HEK293T (cell line): ENCODE results near the gene TKFC.

Source experiments
- CTCF ChIA-PET: fragments of 350-600 bp; formaldehyde crosslinking; extraction: SDS; loops from one replicate; lab custom pipeline; 2021; ENCODE audit warnings: antibody characterized with exemption, inconsistent platforms; lab: Yijun Ruan, JAX
- POLR2A ChIA-PET: fragments of 350-600 bp; formaldehyde crosslinking; extraction: SDS; loops from one replicate; lab custom pipeline; 2020; ENCODE audit warnings: antibody characterized with exemption, inconsistent platforms; lab: Yijun Ruan, JAX
- DNase-seq: peaks from one replicate; pipeline ENCODE4 v3.0.0; 2012; ENCODE audit warnings: mixed read lengths; ENCODE audit errors: extremely low spot score
- ARNT ChIP-seq: fragments of 450-650 bp; IDR thresholded peaks from 2 replicates; pipeline ENCODE4 v1.6.1; 2017; ENCODE audit warnings: mild to moderate bottlenecking
- BHLHE40 ChIP-seq: fragments of 450-650 bp; IDR thresholded peaks from 2 replicates; pipeline ENCODE4 v1.6.1; 2016; ENCODE audit warnings: mild to moderate bottlenecking, moderate library complexity, borderline replicate concordance
- CTBP1 ChIP-seq: fragments of 450-650 bp; IDR thresholded peaks from 2 replicates; pipeline ENCODE4 v1.6.1; 2016; ENCODE audit warnings: borderline replicate concordance
- ELF4 ChIP-seq: fragments of 450-650 bp; IDR thresholded peaks from 2 replicates; pipeline ENCODE4 v1.6.1; 2017; ENCODE audit warnings: antibody characterized with exemption
- FOXA1 ChIP-seq: fragments of 450-650 bp; IDR thresholded peaks from 2 replicates; pipeline ENCODE4 v1.6.1; 2016; ENCODE audit warnings: mild to moderate bottlenecking
- FOXK2 ChIP-seq: fragments of 450-650 bp; IDR thresholded peaks from 2 replicates; pipeline ENCODE4 v1.6.1; 2016; ENCODE audit warnings: mild to moderate bottlenecking
- HDGF ChIP-seq: fragments of 450-650 bp; IDR thresholded peaks from 2 replicates; pipeline ENCODE4 v1.6.1; 2017; ENCODE audit warnings: antibody characterized with exemption, borderline replicate concordance
- L3MBTL2 ChIP-seq: fragments of 450-650 bp; conservative IDR thresholded peaks from 2 replicates; pipeline ENCODE4 v1.6.1; 2016; ENCODE audit warnings: mild to moderate bottlenecking
- LEF1 ChIP-seq: fragments of 450-650 bp; IDR thresholded peaks from 2 replicates; pipeline ENCODE4 v1.6.1; 2017; ENCODE audit warnings: mild to moderate bottlenecking, borderline replicate concordance
- NFRKB ChIP-seq: fragments of 450-650 bp; IDR thresholded peaks from 2 replicates; pipeline ENCODE4 v1.6.1; 2016; ENCODE audit warnings: mild to moderate bottlenecking, moderate library complexity
- PKNOX1 ChIP-seq: fragments of 450-650 bp; IDR thresholded peaks from 2 replicates; pipeline ENCODE4 v1.6.1; 2016
- SP1 ChIP-seq: fragments of 450-650 bp; IDR thresholded peaks from 2 replicates; pipeline ENCODE4 v1.6.1; 2017
- SUZ12 ChIP-seq: fragments of 450-650 bp; IDR thresholded peaks from 2 replicates; pipeline ENCODE4 v1.6.1; 2016; ENCODE audit warnings: mild to moderate bottlenecking
- TARDBP ChIP-seq: fragments of 450-650 bp; IDR thresholded peaks from 2 replicates; pipeline ENCODE4 v1.6.1; 2016
- ZNF384 ChIP-seq: fragments of 450-650 bp; IDR thresholded peaks from 2 replicates; pipeline ENCODE4 v1.6.1; 2016

TKFC gene

GRCh38 chr11:61345170-61345610 is 12.2 kb downstream of the TKFC start:
- CTCF ChIA-PET = interaction anchor here (0.8 kb wide), 1 partner anchor 9 kb away, joined by 7 read pairs; no protein-coding TSS in a partner anchor
- no peak for DNase-seq
- no peak for TF ChIP-seq L3MBTL2
- no peak for TF ChIP-seq FOXK2
- no peak for TF ChIP-seq HDGF
- TF ChIP-seq NFRKB = no peak
- no peak for TF ChIP-seq PKNOX1
- TF ChIP-seq ELF4 = no peak
- no peak for TF ChIP-seq TARDBP
- TF ChIP-seq CTBP1 = no peak
- no peak for TF ChIP-seq ZNF384
- no peak for TF ChIP-seq BHLHE40
- TF ChIP-seq SUZ12 = no peak
- no peak for TF ChIP-seq ARNT
- POLR2A ChIA-PET = interaction anchor here (1.7 to 1.8 kb wide), 2 partner anchors 9 to 11 kb away, joined by 4 to 6 read pairs; no protein-coding TSS in a partner anchor

- ChIA-PET POLR2A (interaction anchor here (1.1 to 1.8 kb wide), 4 partner anchors 10 to 15 kb away, joined by 3 to 6 read pairs (median 4); partner anchors contain the start of genes CYB561A3 and TMEM138), CTCF (interaction anchor here (1.0 kb wide), 1 partner anchor 10 kb away, joined by 7 read pairs; no protein-coding TSS in a partner anchor)
- DNase-seq = no peak
- TF ChIP-seq BHLHE40 (no peak), ELF4 (no peak), ARNT (no peak), NFRKB (no peak), HDGF (no peak), SP1 (no peak)
Observed at GRCh38 chr11:61345954-61346843, 13.2 kb downstream of the TKFC start.

- ChIA-PET POLR2A (interaction anchor here (1.6 to 5.3 kb wide), 3 partner anchors 12 to 14 kb away, joined by 6 to 50 read pairs (median 9); partner anchors contain the start of genes CYB561A3 and TMEM138), CTCF (interaction anchor here (0.7 kb wide), 1 partner anchor 73 kb away, joined by 3 read pairs; no protein-coding TSS in a partner anchor)
- DNase-seq = no peak
- TF ChIP-seq HDGF (no peak), LEF1 (no peak), FOXK2 (no peak)
Observed at GRCh38 chr11:61347916-61348461, 15.0 kb downstream of the TKFC start.

GRCh38 chr11:61349189-61349751 is 16.2 kb downstream of the TKFC start:
- ChIA-PET CTCF (no interaction called here), POLR2A (interaction anchor here (1.6 to 5.3 kb wide), 3 partner anchors 12 to 16 kb away, joined by 6 to 50 read pairs (median 9); partner anchors contain the start of genes CYB561A3 and TMEM138)
- no peak for TF ChIP-seq SUZ12
- DNase-seq = no peak

GRCh38 chr11:61349916-61350315 is 16.9 kb downstream of the TKFC start:
- ChIA-PET CTCF (no interaction called here), POLR2A (interaction anchor here (0.9 to 5.3 kb wide), 2 partner anchors 12 to 18 kb away, joined by 3 to 50 read pairs; partner anchors contain the start of genes CYB561A3 and TMEM138)
- DNase-seq = no peak
- TF ChIP-seq PKNOX1 = no peak
- TF ChIP-seq CTBP1 = no peak
- no peak for TF ChIP-seq SP1
- TF ChIP-seq LEF1 = no peak
- no peak for TF ChIP-seq ELF4
- no peak for TF ChIP-seq FOXA1

GRCh38 chr11:61350336-61350735 is 17.3 kb downstream of the TKFC start:
- CTCF ChIA-PET = no interaction called here
- POLR2A ChIA-PET = interaction anchor here (0.9 to 5.3 kb wide), 2 partner anchors 11 to 19 kb away, joined by 3 to 50 read pairs; partner anchors contain the start of genes CYB561A3 and TMEM138
- DNase-seq = no peak

GRCh38 chr11:61350803-61351202 is 17.8 kb downstream of the TKFC start:
- CTCF ChIA-PET = no interaction called here
- DNase-seq = no peak
- POLR2A ChIA-PET = interaction anchor here (0.9 to 5.3 kb wide), 2 partner anchors 11 to 19 kb away, joined by 3 to 50 read pairs; partner anchors contain the start of genes CYB561A3 and TMEM138
- TF ChIP-seq FOXA1 = no peak

More at GRCh38 chr11:61350336-61350735, 17.3 kb downstream of the TKFC start:
- TF ChIP-seq FOXK2 = no peak
- no peak for TF ChIP-seq ARNT
